ENCODE data around the gene RPL36. TPM values are rescaled to one million over a fixed set of nuclear protein-coding genes. Genes with fewer than 3 reads are reported as not detected.

RPL36 gene
- total RNA-seq (100 to 1,000 TPM; 270 to 463 (median 322) TPM), polyA plus RNA-seq (1,000 to 10,000 TPM in 1 of 2 donors, 100 to 1,000 TPM in 1; 980 to 1,152 TPM)
- long read RNA-seq, donor 1, transcript RPL36-201 (4 exons, 707 nt) = major isoform, 124 of 162 reads
- long read RNA-seq, donor 1, partial matches to known transcripts = 35 of 162 reads
- long read RNA-seq, donor 1, other reads (novel, unspliced or antisense) = 3 of 162 reads
- long read RNA-seq, donor 2, transcript RPL36-202 (3 exons, 556 nt) = minor isoform, 9 of 239 reads
- long read RNA-seq, donor 2, transcript RPL36-201 (4 exons, 707 nt) = major isoform, 164 of 239 reads
- long read RNA-seq, donor 2, partial matches to known transcripts = 34 of 239 reads
- long read RNA-seq, donor 2, other reads (novel, unspliced or antisense) = 32 of 239 reads
- long read RNA-seq, donor 3, transcript RPL36-201 (4 exons, 707 nt) = major isoform, 19 of 30 reads
- long read RNA-seq, donor 3, partial matches to known transcripts = 8 of 30 reads
- long read RNA-seq, donor 3, other reads (novel, unspliced or antisense) = 2 of 30 reads

DNA sequence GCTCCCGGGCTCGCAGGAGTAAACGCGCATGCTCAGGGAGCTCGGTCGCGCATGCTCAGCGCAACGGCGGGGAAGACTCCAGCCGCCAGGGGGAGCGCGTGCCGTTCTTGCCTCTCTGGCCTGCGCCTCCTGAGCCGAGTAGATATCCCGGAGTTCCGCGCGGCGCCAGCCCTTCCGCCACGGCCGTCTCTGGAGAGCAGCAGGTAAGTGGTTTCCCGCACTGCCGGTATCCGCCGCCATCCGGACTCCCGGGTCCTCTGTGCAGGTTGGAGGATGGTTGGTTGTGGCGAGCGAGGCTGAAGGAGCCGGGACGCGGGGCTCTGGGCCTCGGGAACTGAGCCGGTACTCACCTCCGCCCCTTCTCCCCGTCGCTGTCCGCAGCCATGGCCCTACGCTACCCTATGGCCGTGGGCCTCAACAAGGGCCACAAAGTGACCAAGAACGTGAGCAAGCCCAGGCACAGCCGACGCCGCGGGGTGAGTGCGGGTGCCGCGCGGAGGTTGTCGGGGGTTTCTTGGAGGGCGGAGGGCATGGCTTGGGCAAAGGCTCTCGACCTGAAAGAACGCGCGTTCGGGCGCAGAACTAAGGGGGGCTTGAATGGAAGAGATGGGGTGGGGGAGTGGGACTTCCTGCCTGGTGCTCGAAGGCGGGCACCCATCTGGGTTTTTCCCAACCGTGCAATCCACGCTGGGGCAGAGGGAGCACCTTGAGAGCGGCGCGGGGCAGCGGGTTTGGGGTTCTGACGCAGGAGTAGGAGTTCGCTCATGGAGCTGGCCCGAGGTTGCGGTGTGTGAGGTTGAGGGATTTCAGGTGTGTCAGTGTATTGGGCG lies at the start of gene RPL36:
TSS of gene RPL36 (plus strand) at position 171 of the 830 bp plus-strand sequence. CDS start at position 384, 213 bp downstream.
- intact Hi-C loops (cut with DNase I) = loop anchor here in 3 of 10 donors (2.0 kb wide), 2 partner anchors 24 to 30 kb away; partner anchors contain the start of genes CATSPERD (in 2 of the 3) and LONP1 (in 2 of the 3)
- Histone ChIP-seq H3K36me3 (peaks cover 6 to 42% (median 35%) of the 10 kb centered on the region in 9 donors), H3K4me3 (peak within 1 kb of the TSS; percentile 64 to 98 (median 80)), H3K4me1 (peaks cover 7 to 47% (median 35%) of the 10 kb centered on the region in 9 donors), H3K27ac (peak within 1 kb of the TSS; percentile 60 to 97 (median 88)), H3K9me3 (no peaks in the 10 kb centered on the region), H3K27me3 (no peaks in the 10 kb centered on the region)
- peak; percentile 97 to 99 for DNase-seq
- peak; percentile 66 to 89 (median 82) for ATAC-seq
- 1% methylated on average over 73 of the region's 73 CpGs for WGBS, 2 donors
- TF ChIP-seq CTCF (IDR thresholded peaks at IDR 0.05) = peak; percentile 93 to 99 (median 98)

GRCh38 chr19:5641171-5641570 lies 48.9 kb upstream of the RPL36 start:
- Histone ChIP-seq H3K27ac (no peak overlapping the region), H3K4me1 (peaks cover 0 to 15% (median 6%) of the 10 kb centered on the region in 9 donors), H3K36me3 (peaks cover 0 to 69% (median 24%) of the 10 kb centered on the region in 9 donors), H3K27me3 (no peaks in the 10 kb centered on the region), H3K9me3 (no peaks in the 10 kb centered on the region), H3K4me3 (no peak overlapping the region)
- TF ChIP-seq CTCF (IDR thresholded peaks at IDR 0.05) = no peak
- DNase-seq = no peak
- WGBS, 2 donors = 86 to 90% methylated on average over 4 of the region's 4 CpGs
- intact Hi-C loops (cut with DNase I) = no loop called here
- ATAC-seq = no peak

DNA sequence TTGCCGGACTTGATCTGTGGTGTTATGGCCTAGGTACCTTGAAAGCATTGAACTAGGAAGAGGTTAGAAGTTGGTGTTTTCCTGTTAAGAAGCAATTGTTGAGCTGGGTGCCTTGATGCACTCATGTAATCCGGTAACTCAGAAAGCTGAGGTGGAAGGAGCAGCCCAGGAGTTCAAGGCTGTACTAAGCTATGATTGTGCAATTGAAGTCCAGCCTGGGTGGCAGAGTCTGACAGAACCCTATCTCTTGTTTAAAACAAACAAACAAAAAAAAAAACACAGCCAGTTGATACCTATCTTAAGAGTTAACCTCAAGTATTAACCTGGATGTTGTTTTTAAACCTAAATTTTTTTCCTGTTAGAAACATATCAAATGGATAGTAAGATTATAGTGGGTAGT lies 47.9 kb upstream of the RPL36 start:
- no peak for ATAC-seq
- intact Hi-C loops (cut with DNase I) = no loop called here
- Histone ChIP-seq H3K27ac (no peak overlapping the region), H3K36me3 (peaks cover 0 to 79% (median 29%) of the 10 kb centered on the region in 9 donors), H3K4me1 (peaks cover 0 to 15% (median 4%) of the 10 kb centered on the region in 9 donors), H3K4me3 (no peak overlapping the region), H3K9me3 (no peaks in the 10 kb centered on the region), H3K27me3 (no peaks in the 10 kb centered on the region)
- WGBS, 2 donors = 90 to 96% methylated on average over 2 of the region's 2 CpGs
- TF ChIP-seq CTCF (IDR thresholded peaks at IDR 0.05) = no peak
- DNase-seq = no peak

GRCh38 chr19:5643060-5643459 lies 47.0 kb upstream of the RPL36 start:
- Histone ChIP-seq H3K36me3 (peaks cover 0 to 88% (median 36%) of the 10 kb centered on the region in 9 donors), H3K4me1 (peaks cover 0 to 8% (median 0%) of the 10 kb centered on the region in 9 donors), H3K9me3 (no peaks in the 10 kb centered on the region), H3K27ac (no peak overlapping the region), H3K4me3 (no peak overlapping the region), H3K27me3 (no peaks in the 10 kb centered on the region)
- ATAC-seq (no peak), DNase-seq (no peak)
- intact Hi-C loops (cut with DNase I) = no loop called here
- TF ChIP-seq CTCF (IDR thresholded peaks at IDR 0.05) = no peak
- WGBS, 2 donors = 85 to 86% methylated on average over 4 of the region's 4 CpGs

Data from heart right ventricle (tissue), 16 donors.